RWPE1 (cell line): Measurements from ENCODE around the gene STK32B.

Experiments
- CTCF ChIA-PET: fragments of 350-600 bp; sonication (Branson Sonifier 250); formaldehyde crosslinking; extraction: SDS; loops from one replicate; lab custom pipeline; 2021; lab: Yijun Ruan, JAX
- POLR2A ChIA-PET: fragments of 400-600 bp; formaldehyde crosslinking; extraction: SDS; loops from one replicate; lab custom pipeline; 2020; ENCODE audit warnings: antibody characterized with exemption; ENCODE audit not compliant: low non-redundant PET; lab: Yijun Ruan, JAX
- DNase-seq: peaks from one replicate; pipeline ENCODE4 v3.0.0; 2012; ENCODE audit warnings: low spot score
- H3K27ac ChIP-seq: fragments of 450-650 bp; 2 replicates; pipeline ENCODE4 v1.5.1; 2017
- CTCF ChIP-seq: fragments of 450-650 bp; conservative IDR thresholded peaks from 2 replicates; pipeline ENCODE4 v1.5.1; 2017; ENCODE audit warnings: low read depth, mild to moderate bottlenecking

The STK32B gene

GRCh38 chr4:5455003-5455585, 403.8 kb downstream of the STK32B start:
- DNase-seq, result no peak
- ChIA-PET POLR2A (no interaction called here), CTCF (no interaction called here)
- no peak for TF ChIP-seq CTCF
- no peak overlapping the region for H3K27ac ChIP-seq

GRCh38 chr4:5456296-5456845, 405.1 kb downstream of the STK32B start:
- CTCF ChIA-PET, result interaction anchor here (0.6 kb wide), 1 partner anchor 816 kb away, joined by 3 read pairs; no protein-coding TSS in a partner anchor
- no peak for TF ChIP-seq CTCF
- POLR2A ChIA-PET, result no interaction called here
- no peak overlapping the region for H3K27ac ChIP-seq
- no peak for DNase-seq

- TF ChIP-seq CTCF, result no peak
- CTCF ChIA-PET, result no interaction called here
These were observed 407.4 kb downstream of the STK32B start for GRCh38 chr4:5458676-5459075.

GRCh38 chr4:5459236-5459635, 408.0 kb downstream of the STK32B start:
- POLR2A ChIA-PET, result interaction anchor here (0.6 kb wide), 1 partner anchor 10 kb away, joined by 5 read pairs; no protein-coding TSS in a partner anchor
- CTCF ChIA-PET, result interaction anchor here (0.6 to 1.4 kb wide), 5 partner anchors 20 to 1344 kb away, joined by 3 to 5 read pairs (median 3); no protein-coding TSS in a partner anchor
- DNase-seq, result no peak
- TF ChIP-seq CTCF, result no peak
- no peak overlapping the region for H3K27ac ChIP-seq

More at GRCh38 chr4:5458676-5459075, 407.4 kb downstream of the STK32B start:
- POLR2A ChIA-PET, result interaction anchor here (0.6 kb wide), 1 partner anchor 9 kb away, joined by 5 read pairs; no protein-coding TSS in a partner anchor
- no peak for DNase-seq
- no peak overlapping the region for H3K27ac ChIP-seq

GRCh38 chr4:5460106-5460801, 409.0 kb downstream of the STK32B start:
- ChIA-PET CTCF (interaction anchor here (0.6 to 1.4 kb wide), 8 partner anchors 10 to 1343 kb away, joined by 3 to 5 read pairs (median 3); no protein-coding TSS in a partner anchor), POLR2A (no interaction called here)
- no peak overlapping the region for H3K27ac ChIP-seq
- TF ChIP-seq CTCF, result no peak; the same call in 1 of the 2 replicates
- DNase-seq, result peak; percentile 15

- ChIA-PET CTCF (no interaction called here), POLR2A (no interaction called here)
- no peak for DNase-seq
- no peak for TF ChIP-seq CTCF
- H3K27ac ChIP-seq, result no peak overlapping the region
These were observed 410.2 kb downstream of the STK32B start for GRCh38 chr4:5461477-5461876.
